RKO (cell line): ENCODE data around the gene MAGI1.
"Not testable (repeated sequence)": the region's sequence is repeated elsewhere in the genome, so short reads cannot be mapped to it uniquely, and the experiment has no call there.

Experiments used
- DNase-seq: peaks from one replicate; pipeline ENCODE4 v3.0.0-alpha.2; 2016; ENCODE audit warnings: low spot score

Gene MAGI1

GRCh38 chr3:66038726-66039589 lies at the start of gene MAGI1:
Gene MAGI1 (minus strand): TSS chr3:66038918. CDS start chr3:66038308, 610 bp downstream.
- DNase-seq = peak; percentile 96

GRCh38 chr3:66083784-66084213 lies 45.1 kb upstream of the MAGI1 start:
- peak; percentile 15 for DNase-seq

GRCh38 chr3:66083096-66083678 lies 44.5 kb upstream of the MAGI1 start:
- no peak for DNase-seq

- DNase-seq = no peak
Measured at GRCh38 chr3:66082679-66083078, 44.0 kb upstream of the MAGI1 start.

GRCh38 chr3:66080167-66080566 lies 41.4 kb upstream of the MAGI1 start:
- DNase-seq = no peak

GRCh38 chr3:66077973-66078372 lies 39.3 kb upstream of the MAGI1 start:
- DNase-seq = no peak

- DNase-seq = no peak
Measured at GRCh38 chr3:66076861-66077470, 38.2 kb upstream of the MAGI1 start.

GRCh38 chr3:66075281-66075680 lies 36.6 kb upstream of the MAGI1 start:
- DNase-seq = peak; percentile 43

GRCh38 chr3:66073464-66074141 lies 34.9 kb upstream of the MAGI1 start:
- DNase-seq = no peak

- no peak for DNase-seq
Measured at GRCh38 chr3:66068255-66068654, 29.5 kb upstream of the MAGI1 start.

- DNase-seq = no peak
Measured at GRCh38 chr3:66066963-66067617, 28.4 kb upstream of the MAGI1 start.

GRCh38 chr3:66055289-66055688 lies 16.6 kb upstream of the MAGI1 start:
- no peak for DNase-seq

- no peak for DNase-seq
Measured at GRCh38 chr3:66053550-66054094, 14.9 kb upstream of the MAGI1 start.

- no peak for DNase-seq
Measured at GRCh38 chr3:66052721-66053549, 14.2 kb upstream of the MAGI1 start.

GRCh38 chr3:66050821-66051220 lies 12.1 kb upstream of the MAGI1 start:
- DNase-seq = no peak

- DNase-seq = no peak
Measured at GRCh38 chr3:66048051-66048395, 9.3 kb upstream of the MAGI1 start.

GRCh38 chr3:66047311-66048050 lies 8.8 kb upstream of the MAGI1 start:
- peak; percentile 43 for DNase-seq

- not testable (repeated sequence) for DNase-seq
Measured at GRCh38 chr3:66046321-66046720, 7.6 kb upstream of the MAGI1 start.

GRCh38 chr3:66041828-66042227 lies 3.1 kb upstream of the MAGI1 start:
- DNase-seq = no peak

GRCh38 chr3:66041116-66041515 lies 2.4 kb upstream of the MAGI1 start:
- peak; percentile 14 for DNase-seq
